GM12891 (cell line): ENCODE measurements around the gene ARHGAP26.

Experiments
- POLR2A ChIP-seq: IDR thresholded peaks from 2 replicates; pipeline ENCODE4 v1.6.1; 2011; ENCODE audit warnings: low read depth, low read length, control low read depth
- POU2F2 ChIP-seq: IDR thresholded peaks from 2 replicates; pipeline ENCODE4 v1.6.1; 2011; ENCODE audit warnings: low read depth, mild to moderate bottlenecking, control low read depth, low read length, moderate library complexity

- TF ChIP-seq POU2F2 (no peak), POLR2A (no peak)
These were observed 57.9 kb downstream of the ARHGAP26 start for GRCh38 chr5:142827934-142828576.
